ENCODE measurements around the gene RHEX.

Gene RHEX

DNA sequence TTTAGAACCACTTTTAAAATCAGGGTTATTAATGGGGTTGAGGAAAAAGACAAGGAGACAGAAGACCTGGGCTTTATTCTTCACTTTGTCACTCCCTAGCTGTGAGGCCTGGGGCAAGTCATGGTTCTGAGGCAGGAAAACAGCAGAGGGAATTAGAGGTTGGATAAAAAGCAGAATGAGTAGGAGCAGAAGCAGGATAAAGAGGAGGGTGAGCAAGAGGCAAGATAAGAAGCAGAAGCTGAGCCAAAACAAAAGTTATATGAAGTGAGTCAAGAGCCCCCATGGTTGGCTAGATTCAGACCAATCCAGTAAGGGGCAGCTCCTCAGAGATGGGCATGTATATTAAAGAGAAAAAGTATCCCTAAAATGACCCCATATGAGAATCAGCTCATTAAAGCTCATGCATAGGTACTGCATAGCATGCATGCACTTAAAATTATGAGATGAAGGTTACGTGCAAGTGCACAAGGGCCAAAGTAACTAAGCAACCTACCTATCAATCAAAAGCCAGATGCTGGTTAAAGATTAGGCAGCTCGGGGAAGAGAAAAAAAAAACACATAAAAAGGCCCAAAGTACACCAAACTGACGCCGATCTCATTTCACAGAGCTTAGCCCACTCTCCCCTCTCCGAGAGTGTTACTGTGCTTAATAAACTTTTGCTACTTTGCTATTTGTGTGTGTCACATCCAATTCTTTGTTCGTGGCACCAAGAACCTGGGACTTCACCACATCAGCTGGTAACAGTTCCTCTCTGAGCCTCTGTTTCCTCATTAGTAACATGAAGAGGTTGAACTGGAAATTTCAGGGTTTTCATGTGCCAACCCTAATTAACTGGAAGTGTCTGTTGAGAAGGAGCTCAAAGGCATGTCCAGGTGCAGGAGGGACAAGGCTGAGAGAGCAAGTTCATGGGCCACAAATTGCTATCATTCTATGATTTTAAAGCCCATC, 62.0 kb downstream of the RHEX start:
- DNase-seq (ENCODE audit: low spot score in 2 of 2): no peak
- Mint-ChIP-seq H3K27me3 (peaks cover 15% of the 10 kb centered on the region), H3K36me3 (no peaks in the 10 kb centered on the region)

DNA sequence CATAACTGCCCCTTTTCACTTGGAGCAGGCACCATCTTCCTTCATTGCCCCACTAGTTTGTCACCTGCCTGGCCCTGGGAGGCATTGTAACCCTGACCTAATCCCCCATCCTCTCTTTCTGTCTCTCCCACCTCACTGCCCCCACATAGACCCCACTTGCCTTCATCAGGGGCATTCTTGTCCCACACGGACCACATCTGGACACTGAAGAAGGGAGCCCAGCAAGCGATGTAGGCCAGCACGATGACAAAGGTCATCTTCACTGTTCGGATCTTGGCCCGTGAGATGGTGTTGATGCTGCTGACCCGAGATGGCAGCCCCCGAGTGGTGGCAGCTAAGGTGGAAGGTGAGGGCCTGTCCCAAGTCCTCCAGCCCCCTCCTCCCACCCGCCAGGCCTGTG, 62.8 kb downstream of the RHEX start:
- Mint-ChIP-seq H3K9me3 (peaks cover 4% of the 10 kb centered on the region), H3K4me1 (peaks cover 13% of the 10 kb centered on the region), H3K27me3 (peaks cover 15% of the 10 kb centered on the region), H3K4me3 (peak overlapping the region; percentile 83), H3K27ac (peak overlapping the region; percentile 14), H3K36me3 (no peaks in the 10 kb centered on the region)
- ATAC-seq (ENCODE audit: low read depth) (no peak), DNase-seq (ENCODE audit: low spot score in 2 of 2) (no peak)

More for the DNA sequence above, 62.0 kb downstream of the RHEX start:
- no peaks in the 10 kb centered on the region for H3K9me3 Mint-ChIP-seq
- no peak overlapping the region for H3K4me3 Mint-ChIP-seq
- peaks cover 13% of the 10 kb centered on the region for H3K4me1 Mint-ChIP-seq
- no peak for ATAC-seq (ENCODE audit: low read depth)
- no peak overlapping the region for H3K27ac Mint-ChIP-seq

DNA sequence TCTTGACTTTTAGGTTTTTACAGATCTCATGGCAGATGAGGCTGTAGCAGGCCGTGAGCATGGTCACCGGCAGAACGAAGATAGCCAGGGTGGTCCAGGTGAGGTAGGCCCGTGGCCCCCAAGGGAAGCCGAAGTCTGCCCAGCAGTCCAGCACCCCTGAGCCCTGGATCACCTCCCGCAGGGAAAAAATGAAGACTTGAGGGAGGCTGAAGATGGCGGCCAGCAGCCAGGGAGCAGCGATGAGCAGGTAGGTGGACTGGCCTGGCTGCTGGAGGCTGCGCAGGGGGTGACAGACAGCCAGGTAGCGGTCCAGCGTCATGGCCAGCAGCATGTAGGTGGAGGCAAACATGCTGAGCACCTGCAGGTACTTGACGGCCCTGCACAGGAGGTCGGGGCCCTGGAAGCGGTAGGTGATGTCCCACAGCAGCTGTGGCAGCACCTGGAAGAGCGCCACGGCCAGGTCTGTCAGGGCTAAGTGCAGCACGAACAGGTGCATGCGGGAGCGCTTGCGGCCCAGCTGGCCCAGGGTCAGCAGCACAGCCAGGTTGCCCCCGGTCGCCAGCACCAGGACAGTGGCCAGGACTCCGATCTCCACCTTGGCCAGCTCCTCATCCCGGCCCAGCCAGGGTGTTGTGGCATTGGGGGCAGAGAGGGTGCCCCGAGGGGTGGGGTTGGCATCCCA, 63.4 kb downstream of the RHEX start:
- peaks cover 15% of the 10 kb centered on the region for H3K27me3 Mint-ChIP-seq
- DNase-seq (ENCODE audit: low spot score in 2 of 2): no peak
- peaks cover 7% of the 10 kb centered on the region for H3K9me3 Mint-ChIP-seq
- peak overlapping the region; percentile 83 for H3K4me3 Mint-ChIP-seq
- no peaks in the 10 kb centered on the region for H3K36me3 Mint-ChIP-seq
- no peak for ATAC-seq (ENCODE audit: low read depth)
- peaks cover 13% of the 10 kb centered on the region for H3K4me1 Mint-ChIP-seq
- H3K27ac Mint-ChIP-seq: peak overlapping the region; percentile 43

DNA sequence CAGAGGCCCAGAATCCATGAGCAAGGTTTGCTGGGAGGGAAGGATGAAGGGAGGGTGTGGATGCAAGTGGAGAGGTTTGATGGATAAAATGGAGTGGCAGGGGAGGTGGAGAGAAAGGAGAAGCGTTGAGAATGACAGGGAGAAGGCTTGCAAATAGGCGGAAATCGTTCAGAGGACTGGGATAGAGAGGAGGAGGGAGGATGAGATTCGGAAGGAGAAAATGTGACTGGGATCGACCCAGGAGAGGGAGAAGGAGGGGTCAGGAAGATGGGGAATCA, 63.8 kb downstream of the RHEX start:
- H3K27me3 Mint-ChIP-seq: peaks cover 13% of the 10 kb centered on the region
- peaks cover 11% of the 10 kb centered on the region for H3K9me3 Mint-ChIP-seq
- no peak for DNase-seq (ENCODE audit: low spot score in 2 of 2)
- peaks cover 13% of the 10 kb centered on the region for H3K4me1 Mint-ChIP-seq
- ATAC-seq (ENCODE audit: low read depth): no peak
- H3K27ac Mint-ChIP-seq: peak overlapping the region; percentile 43
- no peaks in the 10 kb centered on the region for H3K36me3 Mint-ChIP-seq
- H3K4me3 Mint-ChIP-seq: peak overlapping the region; percentile 83

DNA sequence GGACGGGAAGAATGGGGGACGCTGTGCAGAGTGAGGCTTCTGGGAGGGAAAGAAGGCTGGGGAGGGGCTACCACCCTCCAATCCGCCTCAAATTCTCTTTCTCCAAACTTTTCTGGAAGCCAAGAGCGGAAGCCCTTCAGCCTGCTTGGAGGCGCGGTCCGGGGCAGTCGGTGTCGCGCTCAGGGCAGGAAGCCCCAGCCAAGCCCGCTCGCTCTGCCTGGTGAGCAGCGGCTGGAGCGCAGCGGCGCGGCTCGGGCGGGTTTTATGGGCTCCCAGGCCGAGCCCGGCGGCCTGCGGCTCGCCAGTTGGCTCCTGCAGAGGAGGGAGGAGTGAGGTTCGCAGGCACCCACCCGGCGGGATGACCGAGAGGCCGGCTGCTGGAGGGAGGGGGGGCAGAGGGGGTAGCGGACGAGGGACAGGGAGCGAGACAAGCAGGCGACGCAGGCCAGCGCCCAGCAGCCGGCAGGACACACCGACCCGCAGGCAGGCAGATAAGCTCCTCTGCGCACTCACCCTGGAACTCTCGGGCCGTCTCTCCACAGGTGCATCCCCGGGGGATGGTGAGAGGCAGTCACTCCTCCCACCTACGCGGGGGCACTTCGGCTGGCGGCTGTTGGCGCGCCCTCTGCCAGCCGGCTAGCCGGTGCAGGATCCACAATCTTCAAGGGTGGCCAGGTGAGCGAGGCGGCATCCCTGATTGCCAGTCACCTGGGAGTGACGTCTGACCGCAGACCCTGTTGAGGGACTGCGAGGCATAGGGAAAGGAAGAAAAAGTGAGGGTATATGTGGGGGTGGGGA, 64.4 kb downstream of the RHEX start, which contains the start of gene AVPR1B:
Gene AVPR1B (minus strand): TSS at position 238 of the 798 bp plus-strand sequence. CDS start 498 bp downstream, outside the sequence.
- Mint-ChIP-seq H3K4me1 (peaks cover 13% of the 10 kb centered on the region), H3K27me3 (peaks cover 13% of the 10 kb centered on the region), H3K36me3 (no peaks in the 10 kb centered on the region), H3K9me3 (peaks cover 12% of the 10 kb centered on the region), H3K27ac (peak within 1 kb of the TSS; percentile 43), H3K4me3 (peak within 1 kb of the TSS; percentile 83)
- ATAC-seq (ENCODE audit: low read depth) (peak; percentile 87), DNase-seq (ENCODE audit: low spot score in 2 of 2) (peak; percentile 47)

DNA sequence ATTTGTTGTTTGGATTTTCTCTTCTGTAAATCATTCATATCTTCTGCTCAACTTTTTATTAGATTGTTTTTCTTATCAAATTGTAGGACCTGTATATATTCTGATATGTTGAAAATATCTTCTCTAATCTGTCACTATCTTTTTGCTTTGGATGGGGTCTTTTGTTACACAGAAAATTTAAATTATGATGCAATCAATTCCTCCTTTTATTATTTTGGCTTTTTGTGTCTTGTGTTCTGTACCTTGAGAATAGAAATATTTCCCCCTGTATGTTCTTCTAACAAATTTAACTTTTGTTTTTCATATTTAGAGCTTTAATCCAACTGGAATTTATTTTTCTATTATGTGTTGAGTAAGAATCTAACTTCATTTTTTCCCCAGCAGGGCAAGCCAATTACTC, 67.4 kb downstream of the RHEX start:
- Mint-ChIP-seq H3K36me3 (peaks cover 3% of the 10 kb centered on the region), H3K4me1 (peaks cover 13% of the 10 kb centered on the region), H3K27ac (no peak overlapping the region), H3K9me3 (peaks cover 15% of the 10 kb centered on the region), H3K27me3 (peaks cover 13% of the 10 kb centered on the region), H3K4me3 (no peak overlapping the region)
- ATAC-seq (ENCODE audit: low read depth) (no peak), DNase-seq (ENCODE audit: low spot score in 2 of 2) (no peak)

DNA sequence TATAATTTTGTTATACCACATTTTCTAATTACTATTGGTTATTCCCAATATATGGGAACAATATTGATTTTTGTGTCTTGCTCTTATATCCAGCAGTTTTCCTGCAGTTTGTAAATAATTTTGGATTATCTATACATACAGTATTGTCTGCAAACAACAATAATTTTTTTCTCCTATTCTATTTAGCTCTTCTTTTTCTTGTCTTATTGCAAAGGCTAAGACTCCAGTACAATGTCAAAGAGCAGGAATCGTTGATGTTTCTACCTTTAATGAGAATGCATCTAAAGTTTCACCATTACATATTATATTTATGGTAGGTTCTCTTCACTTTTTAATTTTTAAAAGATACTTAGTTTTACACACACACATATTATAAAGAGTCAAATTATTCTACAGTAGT, 68.3 kb downstream of the RHEX start:
- DNase-seq (ENCODE audit: low spot score in 2 of 2) (no peak), ATAC-seq (ENCODE audit: low read depth) (no peak)
- no peak overlapping the region for H3K27ac Mint-ChIP-seq
- H3K36me3 Mint-ChIP-seq: peaks cover 3% of the 10 kb centered on the region
- H3K9me3 Mint-ChIP-seq: peaks cover 15% of the 10 kb centered on the region
- peaks cover 15% of the 10 kb centered on the region for H3K27me3 Mint-ChIP-seq
- H3K4me3 Mint-ChIP-seq: no peak overlapping the region
- peaks cover 13% of the 10 kb centered on the region for H3K4me1 Mint-ChIP-seq

DNA sequence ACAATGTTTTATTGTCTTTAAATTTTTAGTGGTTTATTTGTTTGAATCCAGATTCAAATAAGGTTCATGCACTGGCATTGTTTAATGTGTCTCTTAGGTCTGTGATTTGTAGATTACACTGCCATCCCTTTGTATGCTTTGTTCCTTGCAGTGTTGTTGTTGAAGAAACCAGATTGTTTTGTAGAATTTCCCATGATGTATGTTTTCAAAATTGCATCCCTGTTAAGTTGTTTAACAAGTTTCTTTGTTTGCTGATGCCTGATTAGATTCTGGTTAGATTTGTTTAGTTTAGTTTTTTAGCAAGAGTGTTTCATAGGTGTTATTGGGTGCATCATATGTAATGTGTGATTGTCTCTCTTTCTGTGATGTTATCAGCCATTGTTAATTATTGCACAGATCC, 69.7 kb downstream of the RHEX start:
- Mint-ChIP-seq H3K27ac (no peak overlapping the region), H3K4me1 (peaks cover 6% of the 10 kb centered on the region), H3K27me3 (peaks cover 12% of the 10 kb centered on the region), H3K9me3 (peaks cover 15% of the 10 kb centered on the region), H3K4me3 (no peak overlapping the region), H3K36me3 (peaks cover 3% of the 10 kb centered on the region)
- DNase-seq (ENCODE audit: low spot score in 2 of 2) (no peak), ATAC-seq (ENCODE audit: low read depth) (no peak)

DNA sequence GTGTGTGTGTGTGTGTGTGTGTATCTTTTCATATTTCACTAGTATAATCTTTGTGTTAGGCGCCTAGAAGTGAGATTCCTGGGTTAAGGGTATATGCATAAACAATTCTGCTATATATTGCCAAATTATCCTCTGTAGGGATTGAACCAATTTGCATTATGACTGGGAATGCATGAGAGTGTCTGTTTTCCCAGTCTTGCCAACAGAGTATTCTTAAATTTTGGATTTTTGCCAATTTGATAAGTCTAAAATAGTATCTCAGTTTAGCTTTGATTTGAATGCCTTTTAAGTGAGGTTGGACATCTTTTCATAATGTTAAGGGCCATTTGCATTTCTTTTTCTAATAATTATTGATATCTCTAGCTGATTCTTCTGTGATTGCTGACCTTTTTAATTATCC, 72.4 kb downstream of the RHEX start:
- peaks cover 13% of the 10 kb centered on the region for H3K9me3 Mint-ChIP-seq
- peaks cover 10% of the 10 kb centered on the region for H3K27me3 Mint-ChIP-seq
- no peak for DNase-seq (ENCODE audit: low spot score in 2 of 2)
- no peak overlapping the region for H3K4me3 Mint-ChIP-seq
- no peaks in the 10 kb centered on the region for H3K4me1 Mint-ChIP-seq
- peaks cover 3% of the 10 kb centered on the region for H3K36me3 Mint-ChIP-seq
- H3K27ac Mint-ChIP-seq: no peak overlapping the region
- ATAC-seq (ENCODE audit: low read depth): no peak

DNA sequence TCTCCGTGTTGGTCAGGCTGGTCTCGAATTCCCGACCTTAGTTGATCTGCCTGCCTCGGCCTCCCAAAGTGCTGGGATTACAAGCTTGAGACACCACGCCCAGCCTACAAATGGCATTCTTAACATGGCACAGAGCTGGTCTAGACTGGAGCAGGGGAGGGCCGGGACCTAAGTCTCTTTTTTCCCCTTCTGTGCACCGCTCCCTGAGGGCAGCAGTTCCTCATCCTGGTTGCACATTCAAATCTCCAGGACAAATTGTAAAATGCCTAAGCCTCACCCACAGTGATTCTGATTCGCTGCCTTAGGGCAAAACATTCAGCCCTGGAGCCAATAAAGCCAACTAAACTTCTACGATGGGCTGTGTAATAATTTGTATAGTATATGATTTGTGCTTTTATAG, 74.4 kb downstream of the RHEX start:
- Mint-ChIP-seq H3K4me1 (no peaks in the 10 kb centered on the region), H3K36me3 (peaks cover 3% of the 10 kb centered on the region), H3K27ac (no peak overlapping the region), H3K27me3 (peaks cover 10% of the 10 kb centered on the region), H3K4me3 (no peak overlapping the region), H3K9me3 (peaks cover 2% of the 10 kb centered on the region)
- DNase-seq (ENCODE audit: low spot score in 2 of 2) (no peak), ATAC-seq (ENCODE audit: low read depth) (no peak)

DNA sequence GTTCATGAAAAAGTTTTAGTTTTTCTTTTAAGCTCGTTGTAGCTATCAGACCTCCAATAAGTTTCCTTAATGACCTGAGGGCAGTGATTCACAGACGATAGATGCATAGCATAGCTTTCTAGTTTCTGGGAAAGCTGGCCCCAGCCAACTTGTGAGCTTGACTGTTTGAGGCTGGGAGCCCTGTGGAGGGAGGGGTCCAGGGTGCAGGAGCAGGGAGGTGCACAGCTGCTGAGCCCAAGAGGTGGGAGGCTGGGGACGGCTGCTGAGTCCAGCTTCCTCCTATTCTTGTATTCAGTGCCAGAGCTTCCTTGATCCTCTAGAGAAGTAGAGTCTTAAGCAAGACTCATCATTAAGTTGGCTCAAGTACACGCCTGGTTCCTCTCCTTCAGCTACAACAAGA, 75.2 kb downstream of the RHEX start:
- H3K4me1 Mint-ChIP-seq: no peaks in the 10 kb centered on the region
- DNase-seq (ENCODE audit: low spot score in 2 of 2): no peak
- H3K27ac Mint-ChIP-seq: no peak overlapping the region
- no peak for ATAC-seq (ENCODE audit: low read depth)
- H3K9me3 Mint-ChIP-seq: no peaks in the 10 kb centered on the region
- H3K36me3 Mint-ChIP-seq: no peaks in the 10 kb centered on the region
- peaks cover 10% of the 10 kb centered on the region for H3K27me3 Mint-ChIP-seq
- H3K4me3 Mint-ChIP-seq: no peak overlapping the region

DNA sequence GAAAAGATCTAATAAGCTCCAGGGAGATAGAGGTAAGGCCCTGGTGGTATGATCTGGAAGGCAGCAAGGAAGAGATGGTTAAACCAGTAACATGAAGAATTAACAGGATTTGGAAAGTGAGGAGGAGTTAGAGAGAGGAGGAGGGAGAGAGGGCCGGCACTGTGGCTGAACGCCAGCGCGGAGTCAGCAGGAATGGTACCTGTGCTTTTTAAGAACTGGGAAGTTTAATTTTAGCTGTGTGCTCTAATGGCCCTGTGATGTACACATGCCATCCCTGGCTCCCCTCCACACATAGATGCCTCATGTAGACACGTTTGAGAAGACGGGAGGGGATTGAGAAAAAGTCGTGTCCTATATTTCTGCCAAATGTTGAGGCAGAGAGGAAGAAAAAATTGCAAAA, 78.1 kb downstream of the RHEX start:
- no peaks in the 10 kb centered on the region for H3K9me3 Mint-ChIP-seq
- no peak overlapping the region for H3K27ac Mint-ChIP-seq
- H3K4me1 Mint-ChIP-seq: peaks cover 4% of the 10 kb centered on the region
- ATAC-seq (ENCODE audit: low read depth): no peak
- peaks cover 11% of the 10 kb centered on the region for H3K27me3 Mint-ChIP-seq
- H3K4me3 Mint-ChIP-seq: no peak overlapping the region
- H3K36me3 Mint-ChIP-seq: no peaks in the 10 kb centered on the region
- no peak for DNase-seq (ENCODE audit: low spot score in 2 of 2)

DNA sequence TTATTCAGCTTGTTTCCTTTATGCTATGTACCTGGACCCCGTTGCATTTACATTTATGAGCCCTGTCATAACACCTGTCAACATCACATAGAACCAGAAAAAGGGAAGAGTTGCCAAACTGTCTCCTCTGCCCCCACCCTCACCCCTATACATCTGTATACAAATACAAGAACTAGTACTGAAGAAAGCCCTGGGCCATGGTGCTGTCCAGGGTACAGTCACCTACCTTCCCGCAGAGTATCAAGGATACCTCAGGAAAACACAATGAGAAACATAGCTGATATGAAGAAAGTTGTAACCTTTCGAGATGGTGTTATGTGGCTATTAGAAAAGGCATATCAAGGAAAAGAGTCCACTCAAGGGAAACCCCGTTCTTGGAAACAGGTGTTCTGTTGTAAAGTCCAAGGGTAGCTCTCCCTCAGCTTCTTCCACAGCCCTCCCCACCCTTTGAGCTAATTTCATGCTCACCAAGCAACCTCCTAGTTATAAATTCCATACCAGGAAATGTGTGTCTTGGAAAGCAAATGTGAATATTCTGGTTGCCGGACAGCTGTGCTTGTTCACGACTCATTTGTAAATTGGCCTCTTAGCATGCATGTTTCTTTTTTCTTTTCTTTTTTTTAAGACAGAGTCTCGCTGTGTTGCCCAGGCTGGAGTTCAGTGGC, 80.9 kb downstream of the RHEX start:
- DNase-seq (ENCODE audit: low spot score in 2 of 2) (no peak), ATAC-seq (ENCODE audit: low read depth) (no peak)
- Mint-ChIP-seq H3K36me3 (no peaks in the 10 kb centered on the region), H3K27me3 (peaks cover 17% of the 10 kb centered on the region), H3K9me3 (no peaks in the 10 kb centered on the region), H3K4me3 (no peak overlapping the region), H3K4me1 (peaks cover 4% of the 10 kb centered on the region), H3K27ac (no peak overlapping the region)

All from memory B cell (primary cell).